Liver (tissue), 3 donors: Measurements from ENCODE around the gene SLC25A25.

Experiments used
- CTCF ChIP-seq: fragments of 150-350 bp; IDR thresholded peaks from 2 replicates; pipeline ENCODE4 v1.5.1; 2017; ENCODE audit warnings: improper control_type of control experiment, low read depth, low read length; ENCODE audit not compliant: missing input control
- HNF4G ChIP-seq: IDR thresholded peaks from 2 replicates; pipeline ENCODE4 v1.6.1; 2016; ENCODE audit warnings: antibody characterized with exemption
- MAX ChIP-seq: IDR thresholded peaks from 2 replicates; pipeline ENCODE4 v1.6.1; 2016; ENCODE audit warnings: antibody characterized with exemption
- RAD21 ChIP-seq, 2 donors: IDR thresholded peaks; 2 replicates each; pipeline ENCODE4 v1.6.1; 2016; ENCODE audit warnings: antibody characterized with exemption in 2 of 2, mild to moderate bottlenecking in 2 of 2
- TAF1 ChIP-seq: conservative IDR thresholded peaks from 2 replicates; pipeline ENCODE4 v1.6.1; 2016; ENCODE audit warnings: antibody characterized with exemption, mild to moderate bottlenecking
- TF ChIP-seq, protein P1 (sequence below): IDR thresholded peaks from 2 replicates; pipeline ENCODE4 v1.6.1; 2016; ENCODE audit warnings: antibody characterized with exemption
- donor health status: healthy.
- donor health status: healthy.

DNA sequence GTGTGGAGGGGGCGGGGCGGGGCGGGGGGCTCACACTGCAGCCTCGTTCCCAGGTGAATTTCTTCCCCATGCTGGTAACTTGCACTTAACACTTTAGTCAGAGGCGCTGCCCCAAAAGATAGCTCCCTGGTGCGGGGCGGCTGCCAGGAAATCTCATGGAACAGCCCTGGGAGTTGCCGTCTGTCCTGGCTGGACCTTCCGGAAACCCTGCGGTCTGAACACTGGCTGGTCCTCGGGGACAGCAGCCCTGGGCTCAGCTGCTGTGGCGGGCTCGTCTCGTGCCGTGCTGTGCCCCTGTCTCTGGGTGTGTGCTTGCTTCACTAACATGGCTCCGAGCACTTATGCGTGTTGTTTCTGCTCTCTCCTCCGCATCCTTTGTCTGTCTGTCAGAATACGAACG is 33.7 kb downstream of the SLC25A25 start:
- TF ChIP-seq MAX (no peak), TAF1 (no peak), CTCF (no peak), RAD21 (IDR thresholded peaks at IDR 0.05) (no peak), HNF4G (no peak)
- TF ChIP-seq, protein P1, sequence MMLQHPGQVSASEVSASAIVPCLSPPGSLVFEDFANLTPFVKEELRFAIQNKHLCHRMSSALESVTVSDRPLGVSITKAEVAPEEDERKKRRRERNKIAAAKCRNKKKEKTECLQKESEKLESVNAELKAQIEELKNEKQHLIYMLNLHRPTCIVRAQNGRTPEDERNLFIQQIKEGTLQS: no peak
